ENCODE results near the gene RHBDL1.

DNA sequence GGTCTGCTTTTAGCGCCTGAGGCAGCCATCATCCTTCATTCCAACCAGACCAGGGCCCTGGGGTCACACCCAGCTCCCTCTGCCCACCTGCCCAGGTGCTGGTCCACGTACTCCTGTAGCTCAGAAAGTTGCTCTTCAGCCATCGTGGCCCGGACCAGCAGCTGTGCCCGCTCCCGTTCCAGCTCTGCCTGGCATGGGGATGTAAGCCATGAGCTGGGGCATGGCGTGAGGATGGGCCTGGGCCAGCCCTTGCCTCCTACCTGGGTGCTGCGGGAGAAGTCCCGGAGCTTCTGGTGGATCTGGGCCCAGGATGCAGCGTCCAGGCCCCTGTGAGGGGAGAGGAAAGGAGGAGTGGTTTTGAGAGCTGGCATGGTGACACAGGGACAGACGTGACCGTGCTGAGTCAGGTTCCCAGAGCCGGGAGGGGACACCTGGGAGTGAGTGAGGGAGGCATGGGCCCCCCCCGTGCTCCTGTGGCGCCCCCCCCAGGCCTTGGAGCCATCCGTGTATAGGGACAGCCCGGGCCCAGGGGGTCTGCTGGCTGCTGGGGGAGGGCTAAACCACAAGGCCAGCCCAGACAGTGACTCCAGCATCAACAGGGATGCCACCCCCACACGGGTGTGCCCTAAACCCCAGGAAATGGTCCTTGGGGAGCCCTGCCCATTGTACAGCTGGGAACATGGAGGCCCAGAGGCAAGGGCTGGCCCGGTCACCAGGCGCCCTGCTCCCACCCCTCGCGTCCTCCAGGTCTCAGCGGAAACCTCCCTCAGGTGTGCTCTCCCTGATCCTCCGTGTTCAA, 47.6 kb downstream of the RHBDL1 start:
- no peak for TF ChIP-seq EZH2phosphoT487 (conservative IDR thresholded peaks at IDR 0.05; ENCODE audit: low read length)
- TF ChIP-seq, protein P1, sequence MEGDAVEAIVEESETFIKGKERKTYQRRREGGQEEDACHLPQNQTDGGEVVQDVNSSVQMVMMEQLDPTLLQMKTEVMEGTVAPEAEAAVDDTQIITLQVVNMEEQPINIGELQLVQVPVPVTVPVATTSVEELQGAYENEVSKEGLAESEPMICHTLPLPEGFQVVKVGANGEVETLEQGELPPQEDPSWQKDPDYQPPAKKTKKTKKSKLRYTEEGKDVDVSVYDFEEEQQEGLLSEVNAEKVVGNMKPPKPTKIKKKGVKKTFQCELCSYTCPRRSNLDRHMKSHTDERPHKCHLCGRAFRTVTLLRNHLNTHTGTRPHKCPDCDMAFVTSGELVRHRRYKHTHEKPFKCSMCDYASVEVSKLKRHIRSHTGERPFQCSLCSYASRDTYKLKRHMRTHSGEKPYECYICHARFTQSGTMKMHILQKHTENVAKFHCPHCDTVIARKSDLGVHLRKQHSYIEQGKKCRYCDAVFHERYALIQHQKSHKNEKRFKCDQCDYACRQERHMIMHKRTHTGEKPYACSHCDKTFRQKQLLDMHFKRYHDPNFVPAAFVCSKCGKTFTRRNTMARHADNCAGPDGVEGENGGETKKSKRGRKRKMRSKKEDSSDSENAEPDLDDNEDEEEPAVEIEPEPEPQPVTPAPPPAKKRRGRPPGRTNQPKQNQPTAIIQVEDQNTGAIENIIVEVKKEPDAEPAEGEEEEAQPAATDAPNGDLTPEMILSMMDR (IDR thresholded peaks at IDR 0.05; ENCODE audit: insufficient read depth, low read length, poor library complexity, severe bottlenecking): no peak

Data from SU-DHL-6 (cell line).